Tibial nerve (tissue), 4 donors: Measurements from ENCODE around the gene NCBP2. TPM values are rescaled to one million over a fixed set of nuclear protein-coding genes. Genes with fewer than 3 reads are reported as not detected.
A peak's percentile ranks its signal among the peaks of the same experiment; 100 is the strongest.

Experiments used
- DNase-seq, 2 donors: peaks; one replicate each; pipeline ENCODE4 v3.0.0-alpha.2; 2019; ENCODE audit warnings: low spot score in 2 of 2
- H3K27ac ChIP-seq, 4 donors: fragments of 200-600 bp; sonication (generic) in 3 of 4; one replicate each; pipeline ENCODE4 v1.5.1; 2017 to 2019; ENCODE audit warnings: mild to moderate bottlenecking in 1 of 4
- H3K27me3 ChIP-seq, 2 donors: fragments of 200-600 bp; sonication (generic) in 1 of 2; one replicate each; pipeline versions ENCODE4 v1.5.1 to v1.6.0; 2017 to 2019
- H3K36me3 ChIP-seq, 3 donors: fragments of 200-600 bp; sonication (generic); one replicate each; pipeline ENCODE4 v1.5.1; 2018 to 2019
- H3K4me1 ChIP-seq, 4 donors: fragments of 200-600 bp; sonication (generic) in 3 of 4; one replicate each; pipeline ENCODE4 v1.5.1; 2017 to 2019
- H3K4me3 ChIP-seq, 4 donors: fragments of 200-600 bp; sonication (generic) in 3 of 4; one replicate each; pipeline ENCODE4 v1.5.1; 2017 to 2019; ENCODE audit warnings: mild to moderate bottlenecking in 1 of 4, moderate library complexity in 1 of 4
- H3K9me3 ChIP-seq, 4 donors: fragments of 200-600 bp; sonication (generic) in 3 of 4; one replicate each; pipeline ENCODE4 v1.5.1; 2017 to 2019
- EP300 ChIP-seq, 2 donors: sonication (generic); formaldehyde crosslinking; IDR thresholded peaks; one replicate each; pipeline ENCODE4 v1.6.1; 2017; ENCODE audit warnings: antibody characterized with exemption in 2 of 2, mild to moderate bottlenecking in 1 of 2
- POLR2A ChIP-seq, 2 donors: fragments of 450-650 bp; IDR thresholded peaks; one replicate each; pipeline ENCODE4 v1.6.1; 2017; ENCODE audit warnings: antibody characterized with exemption in 2 of 2, mild to moderate bottlenecking in 2 of 2, moderate library complexity in 2 of 2
- WGBS, 2 donors: methylation state at CpG; one replicate each; pipeline ENCODE4 v1.1.5; 2018; 5-methylcytosine and 5-hydroxymethylcytosine counted together
- total RNA-seq, 4 donors: library from RNA; depleted of rRNA; stranded (reverse); fragments of >200 nt; gene quantifications; one replicate each; pipeline ENCODE4 v1.1.0, GENCODE V29; 2016
- TF ChIP-seq, protein P1 (sequence below), 5 experiments: fragments of 200-600 bp in 3 of 5; fragments of 450-650 bp in 2 of 5; sonication (generic) in 3 of 5; IDR thresholded peaks; one replicate each; pipeline ENCODE4 v1.5.1; 2016 to 2019; ENCODE audit warnings: antibody characterized with exemption in 5 of 5, mild to moderate bottlenecking in 3 of 5, moderate library complexity in 2 of 5

The NCBP2 gene
- total RNA-seq, 4 donors from 2014 or later = 25.1 to 45.6 (median 36.6) TPM

DNA sequence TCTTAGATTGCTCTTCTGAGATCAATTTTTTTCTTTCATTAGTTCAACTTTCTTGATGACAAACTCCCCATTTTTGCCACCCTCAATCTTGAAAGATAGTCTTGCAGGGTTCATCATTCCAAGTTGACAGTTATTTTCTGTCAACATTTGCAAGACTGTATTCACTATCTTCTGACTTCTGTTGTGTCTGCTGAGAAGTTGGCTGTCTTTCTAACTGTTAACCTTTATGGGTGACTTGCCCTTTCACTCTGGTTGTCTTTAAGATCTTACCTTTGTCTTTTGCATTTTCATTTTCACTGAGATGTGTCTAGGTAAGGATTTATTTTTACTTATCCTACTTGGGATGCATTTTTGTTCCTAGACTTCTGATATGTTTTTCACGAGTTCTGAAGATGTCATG is 40.9 kb upstream of the NCBP2 start:
- Histone ChIP-seq H3K4me1 (peaks cover 0 to 7% (median 0%) of the 10 kb centered on the region in 4 donors), H3K36me3 (no peaks in the 10 kb centered on the region), H3K9me3 (peaks cover 0 to 11% (median 0%) of the 10 kb centered on the region in 4 donors), H3K27ac (no peak overlapping the region), H3K27me3 (peaks cover 0 to 6% of the 10 kb centered on the region in 2 donors), H3K4me3 (no peak overlapping the region)
- TF ChIP-seq EP300 (IDR thresholded peaks at IDR 0.05) = no peak
- WGBS, 2 donors = 64 to 86% methylated on average over 1 of the region's 1 CpG
- DNase-seq = no peak

DNA sequence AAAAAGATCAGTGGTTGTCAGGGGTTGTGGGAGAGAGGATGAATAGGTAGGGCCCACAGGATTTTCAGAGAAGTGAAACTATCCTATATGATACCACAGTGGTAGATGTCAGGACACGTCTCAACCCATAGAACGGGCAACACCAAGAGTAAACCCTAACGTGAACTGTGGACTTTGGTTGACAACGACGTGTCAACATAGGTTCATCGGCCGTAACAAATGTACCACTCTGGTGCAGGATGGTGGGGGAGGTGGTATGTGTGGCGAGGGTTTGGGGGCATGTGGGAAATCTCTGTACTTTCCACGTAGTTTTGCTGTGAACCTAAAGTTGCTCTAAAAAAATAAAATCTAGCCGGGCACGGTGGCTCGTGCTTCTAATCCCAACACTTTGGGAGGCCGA is 39.3 kb upstream of the NCBP2 start:
- H3K4me1 ChIP-seq = peaks cover 0 to 7% (median 0%) of the 10 kb centered on the region in 4 donors
- H3K27me3 ChIP-seq = peaks cover 0 to 2% of the 10 kb centered on the region in 2 donors
- 94 to 95% methylated on average over 13 of the region's 13 CpGs for WGBS, 2 donors
- H3K4me3 ChIP-seq = no peak overlapping the region
- H3K36me3 ChIP-seq = no peaks in the 10 kb centered on the region
- peaks cover 0 to 11% (median 0%) of the 10 kb centered on the region in 4 donors for H3K9me3 ChIP-seq
- no peak for DNase-seq
- H3K27ac ChIP-seq = no peak overlapping the region
- TF ChIP-seq EP300 (IDR thresholded peaks at IDR 0.05) (no peak), POLR2A (IDR thresholded peaks at IDR 0.05) (no peak)
- TF ChIP-seq, protein P1, sequence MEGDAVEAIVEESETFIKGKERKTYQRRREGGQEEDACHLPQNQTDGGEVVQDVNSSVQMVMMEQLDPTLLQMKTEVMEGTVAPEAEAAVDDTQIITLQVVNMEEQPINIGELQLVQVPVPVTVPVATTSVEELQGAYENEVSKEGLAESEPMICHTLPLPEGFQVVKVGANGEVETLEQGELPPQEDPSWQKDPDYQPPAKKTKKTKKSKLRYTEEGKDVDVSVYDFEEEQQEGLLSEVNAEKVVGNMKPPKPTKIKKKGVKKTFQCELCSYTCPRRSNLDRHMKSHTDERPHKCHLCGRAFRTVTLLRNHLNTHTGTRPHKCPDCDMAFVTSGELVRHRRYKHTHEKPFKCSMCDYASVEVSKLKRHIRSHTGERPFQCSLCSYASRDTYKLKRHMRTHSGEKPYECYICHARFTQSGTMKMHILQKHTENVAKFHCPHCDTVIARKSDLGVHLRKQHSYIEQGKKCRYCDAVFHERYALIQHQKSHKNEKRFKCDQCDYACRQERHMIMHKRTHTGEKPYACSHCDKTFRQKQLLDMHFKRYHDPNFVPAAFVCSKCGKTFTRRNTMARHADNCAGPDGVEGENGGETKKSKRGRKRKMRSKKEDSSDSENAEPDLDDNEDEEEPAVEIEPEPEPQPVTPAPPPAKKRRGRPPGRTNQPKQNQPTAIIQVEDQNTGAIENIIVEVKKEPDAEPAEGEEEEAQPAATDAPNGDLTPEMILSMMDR (IDR thresholded peaks at IDR 0.05) = no peak

DNA sequence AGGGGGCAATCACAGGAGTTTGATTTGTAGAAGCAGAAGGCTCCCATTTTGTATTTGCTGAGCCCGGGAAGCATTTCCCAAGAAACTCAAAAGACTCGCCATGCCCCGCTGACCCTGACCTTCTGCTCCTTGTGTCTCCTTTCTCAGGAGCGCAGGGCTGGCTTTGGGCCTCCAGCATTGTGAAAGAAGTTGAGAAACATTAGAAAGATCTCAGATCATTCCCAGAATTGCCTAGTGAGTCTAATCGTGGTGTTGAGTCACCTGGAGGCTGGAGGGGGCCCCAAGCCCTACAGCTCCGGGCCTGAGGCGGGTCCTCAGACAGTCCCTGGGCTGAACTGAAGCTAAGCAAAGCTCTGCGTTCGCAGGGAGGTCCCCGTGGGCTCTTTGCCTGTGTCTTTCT is 37.2 kb upstream of the NCBP2 start:
- H3K27me3 ChIP-seq = no peaks in the 10 kb centered on the region
- H3K36me3 ChIP-seq = no peaks in the 10 kb centered on the region
- 63 to 78% methylated on average over 10 of the region's 10 CpGs for WGBS, 2 donors
- peak in 1 of 2 donors; percentile 66 for DNase-seq
- H3K4me1 ChIP-seq = peaks cover 0 to 7% (median 0%) of the 10 kb centered on the region in 4 donors
- H3K4me3 ChIP-seq = no peak overlapping the region
- no peak overlapping the region for H3K27ac ChIP-seq
- H3K9me3 ChIP-seq = peaks cover 0 to 11% (median 0%) of the 10 kb centered on the region in 4 donors
- TF ChIP-seq POLR2A (IDR thresholded peaks at IDR 0.05) (no peak), EP300 (IDR thresholded peaks at IDR 0.05) (peak in 1 of 2 donors; percentile 53)

DNA sequence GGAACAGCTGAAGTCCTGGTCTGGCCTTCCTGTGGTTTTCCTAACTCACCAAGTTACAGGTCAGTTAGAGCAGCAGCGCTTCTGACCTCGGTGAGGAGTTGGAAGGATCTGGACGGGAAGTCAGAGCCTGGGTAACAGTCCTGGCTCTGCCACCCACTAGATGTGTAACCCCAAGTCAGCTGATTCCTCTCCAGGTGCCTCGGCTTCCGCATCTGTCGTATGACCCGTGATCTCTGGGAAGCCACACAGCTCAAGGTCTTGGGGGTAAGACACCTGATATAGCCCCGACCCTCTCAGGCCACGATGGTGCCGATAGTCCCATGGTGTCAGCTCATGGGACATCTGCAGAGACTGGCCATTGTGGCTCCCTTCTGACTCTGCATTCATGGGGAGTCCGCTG is 34.6 kb upstream of the NCBP2 start:
- no peak for TF ChIP-seq POLR2A (IDR thresholded peaks at IDR 0.05)
- TF ChIP-seq, protein P1 (IDR thresholded peaks at IDR 0.05) = no peak
- TF ChIP-seq EP300 (IDR thresholded peaks at IDR 0.05) = no peak
- H3K9me3 ChIP-seq = no peaks in the 10 kb centered on the region
- no peak for DNase-seq
- no peak overlapping the region for H3K4me3 ChIP-seq
- H3K27ac ChIP-seq = no peak overlapping the region
- H3K27me3 ChIP-seq = no peaks in the 10 kb centered on the region
- WGBS, 2 donors = 83 to 88% methylated on average over 9 to 10 of the region's 11 CpGs
- H3K36me3 ChIP-seq = no peaks in the 10 kb centered on the region
- H3K4me1 ChIP-seq = peaks cover 0 to 7% (median 0%) of the 10 kb centered on the region in 4 donors

DNA sequence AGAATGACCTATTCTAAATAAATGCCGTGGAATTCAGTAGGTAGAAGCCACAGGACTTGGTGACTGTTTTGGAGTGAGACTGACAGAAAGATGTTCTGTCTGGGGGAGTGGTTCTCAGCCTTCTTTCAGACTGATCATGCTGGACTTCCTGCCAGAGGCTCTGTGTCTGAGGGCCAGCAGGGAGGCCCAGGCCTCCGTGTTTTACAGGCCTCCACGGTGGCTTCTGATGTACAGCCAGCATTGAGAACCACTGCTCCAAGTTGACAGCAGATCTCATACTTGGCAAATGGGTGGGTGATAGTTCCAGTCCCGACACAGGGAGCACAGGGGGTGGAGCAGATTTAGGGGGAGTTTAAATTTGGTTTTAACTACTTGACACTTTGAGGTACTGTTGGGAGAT is 33.0 kb upstream of the NCBP2 start:
- Histone ChIP-seq H3K4me1 (peaks cover 0 to 7% (median 0%) of the 10 kb centered on the region in 4 donors), H3K4me3 (no peak overlapping the region), H3K27me3 (no peaks in the 10 kb centered on the region), H3K9me3 (no peaks in the 10 kb centered on the region), H3K27ac (no peak overlapping the region), H3K36me3 (no peaks in the 10 kb centered on the region)
- TF ChIP-seq EP300 (IDR thresholded peaks at IDR 0.05) (no peak), POLR2A (IDR thresholded peaks at IDR 0.05) (no peak)
- TF ChIP-seq, protein P1 (IDR thresholded peaks at IDR 0.05) = no peak
- no peak for DNase-seq
- 58 to 61% methylated on average over 4 of the region's 4 CpGs for WGBS, 2 donors

DNA sequence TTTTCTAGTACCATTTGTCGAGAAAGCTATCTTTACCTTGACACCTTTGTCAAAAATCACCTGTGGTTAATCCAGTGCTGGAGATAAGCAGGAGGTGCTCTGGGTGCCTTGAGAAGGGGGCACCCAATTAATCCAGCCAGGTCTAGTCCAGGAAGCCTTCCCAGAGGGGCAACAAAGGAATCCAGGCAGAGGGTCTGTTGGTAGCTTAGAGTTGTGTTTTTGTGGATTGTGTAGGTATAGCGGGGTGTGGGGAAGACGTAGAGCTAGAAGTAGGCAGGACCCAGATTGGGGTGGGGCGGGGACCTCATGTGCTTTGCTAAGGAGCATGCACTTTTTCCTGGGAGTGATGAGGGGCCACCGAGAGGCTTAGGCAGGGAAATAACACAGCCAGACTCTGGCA is 32.3 kb upstream of the NCBP2 start:
- DNase-seq = no peak
- H3K36me3 ChIP-seq = no peaks in the 10 kb centered on the region
- no peaks in the 10 kb centered on the region for H3K27me3 ChIP-seq
- H3K4me1 ChIP-seq = peaks cover 0 to 11% (median 0%) of the 10 kb centered on the region in 4 donors
- H3K4me3 ChIP-seq = no peak overlapping the region
- WGBS, 2 donors = 82 to 87% methylated on average over 5 of the region's 5 CpGs
- H3K9me3 ChIP-seq = no peaks in the 10 kb centered on the region
- no peak overlapping the region for H3K27ac ChIP-seq
- TF ChIP-seq POLR2A (IDR thresholded peaks at IDR 0.05) (no peak), EP300 (IDR thresholded peaks at IDR 0.05) (no peak)
- TF ChIP-seq, protein P1 (IDR thresholded peaks at IDR 0.05) = no peak
